ENCODE results near the gene ASXL1.
"Not testable (repeated sequence)": the region's sequence is repeated elsewhere in the genome, so short reads cannot be mapped to it uniquely, and the experiment has no call there.

Gene ASXL1

GRCh38 chr20:32363492-32363891, 5.4 kb downstream of the ASXL1 start:
- no peak for DNase-seq

GRCh38 chr20:32364554-32365208, 6.5 kb downstream of the ASXL1 start:
- no peak for DNase-seq

- no peak for DNase-seq
These were observed 7.4 kb downstream of the ASXL1 start for GRCh38 chr20:32365564-32365963.

- DNase-seq, result no peak
These were observed 8.2 kb downstream of the ASXL1 start for GRCh38 chr20:32366380-32366779.

GRCh38 chr20:32368323-32368722, 10.2 kb downstream of the ASXL1 start:
- no peak for DNase-seq

GRCh38 chr20:32368925-32369324, 10.8 kb downstream of the ASXL1 start:
- DNase-seq, result no peak

- no peak for DNase-seq
These were observed 12.8 kb downstream of the ASXL1 start for GRCh38 chr20:32370897-32371296.

- DNase-seq, result no peak
These were observed 20.3 kb downstream of the ASXL1 start for GRCh38 chr20:32378461-32378860.

GRCh38 chr20:32380037-32380436, 21.9 kb downstream of the ASXL1 start:
- not testable (repeated sequence) for DNase-seq

GRCh38 chr20:32380745-32381144, 22.6 kb downstream of the ASXL1 start:
- no peak for DNase-seq

- DNase-seq, result no peak
These were observed 24.2 kb downstream of the ASXL1 start for GRCh38 chr20:32382102-32382950.

- not testable (repeated sequence) for DNase-seq
These were observed 25.3 kb downstream of the ASXL1 start for GRCh38 chr20:32383441-32383840.

- DNase-seq, result no peak
These were observed 27.4 kb downstream of the ASXL1 start for GRCh38 chr20:32385541-32385940.

- DNase-seq, result no peak
These were observed 28.0 kb downstream of the ASXL1 start for GRCh38 chr20:32386091-32386490.

GRCh38 chr20:32387252-32387651, 29.1 kb downstream of the ASXL1 start:
- DNase-seq, result no peak

- DNase-seq, result no peak
These were observed 32.9 kb downstream of the ASXL1 start for GRCh38 chr20:32391003-32391402.

- no peak for DNase-seq
These were observed 36.9 kb downstream of the ASXL1 start for GRCh38 chr20:32395066-32395465.

GRCh38 chr20:32396646-32397160, 38.6 kb downstream of the ASXL1 start:
- no peak for DNase-seq

GRCh38 chr20:32397567-32398084, 39.5 kb downstream of the ASXL1 start:
- DNase-seq, result no peak

GRCh38 chr20:32400476-32400875, 42.3 kb downstream of the ASXL1 start:
- no peak for DNase-seq

- no peak for DNase-seq
These were observed 45.9 kb downstream of the ASXL1 start for GRCh38 chr20:32404017-32404416.

GRCh38 chr20:32406701-32407100, 48.6 kb downstream of the ASXL1 start:
- DNase-seq, result no peak

- DNase-seq, result not testable (repeated sequence)
These were observed 49.1 kb downstream of the ASXL1 start for GRCh38 chr20:32407131-32407750.

All from COR-L47 (cell line).